ENCODE measurements around the gene MTOR.

GRCh38 chr1:11072216-11072917 lies 190.0 kb downstream of the MTOR start:
- no peak for TF ChIP-seq CTCF (IDR thresholded peaks at IDR 0.05)
- TF ChIP-seq POLR2A (IDR thresholded peaks at IDR 0.05), result no peak
- TF ChIP-seq EP300 (IDR thresholded peaks at IDR 0.05), result no peak
- no peak for TF ChIP-seq POLR2AphosphoS5 (IDR thresholded peaks at IDR 0.05)

Measured in stomach (tissue), 4 donors.